HG03039 (cell line): ENCODE data around the gene CIAO2B.

Experiments
- ATAC-seq: cut with Tn5 transposase; IDR thresholded peaks from one replicate; pipeline ENCODE4 v1.9.1; 2021; ENCODE audit warnings: mild to moderate bottlenecking, moderate library complexity; ENCODE audit not compliant: unreplicated experiment

CIAO2B gene

DNA sequence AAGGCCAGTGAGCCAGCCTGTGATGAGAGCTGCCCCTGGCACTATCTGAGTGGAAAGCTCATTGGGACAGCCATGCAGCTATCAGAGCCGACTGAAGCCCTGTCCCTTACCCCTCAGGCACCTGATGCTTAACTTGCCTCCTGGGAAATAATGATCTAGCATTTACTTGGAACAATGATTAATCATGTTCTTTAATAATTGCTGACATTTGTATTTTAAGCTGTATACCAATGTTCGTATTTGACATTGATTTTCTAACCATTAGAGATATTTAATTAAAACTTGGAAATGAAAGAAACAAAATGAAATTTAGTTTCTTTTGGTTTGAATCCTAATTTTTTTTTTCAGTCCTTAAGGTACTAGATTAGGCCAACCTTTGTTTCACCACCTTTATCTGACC, 43.4 kb downstream of the CIAO2B start:
- no peak for ATAC-seq

DNA sequence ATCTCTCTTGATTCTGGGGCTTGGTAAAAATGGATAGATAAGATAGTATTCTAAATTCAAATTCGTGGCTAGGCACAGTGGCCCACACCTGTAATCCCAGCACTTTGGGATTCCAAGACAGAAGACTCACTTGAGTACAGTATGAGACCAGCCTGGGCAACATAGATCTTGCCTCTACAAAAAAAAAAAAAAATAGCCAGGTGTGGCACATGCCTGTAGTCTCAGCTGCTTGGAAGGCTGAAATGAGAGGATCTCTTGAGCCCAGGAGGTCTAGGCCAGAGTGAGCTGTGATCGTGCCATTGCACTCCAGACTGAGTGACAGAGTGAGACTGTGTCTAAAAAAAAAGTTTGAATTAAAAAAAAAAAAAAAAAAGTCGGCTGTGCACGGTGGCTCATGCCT, 44.6 kb downstream of the CIAO2B start:
- ATAC-seq = no peak

DNA sequence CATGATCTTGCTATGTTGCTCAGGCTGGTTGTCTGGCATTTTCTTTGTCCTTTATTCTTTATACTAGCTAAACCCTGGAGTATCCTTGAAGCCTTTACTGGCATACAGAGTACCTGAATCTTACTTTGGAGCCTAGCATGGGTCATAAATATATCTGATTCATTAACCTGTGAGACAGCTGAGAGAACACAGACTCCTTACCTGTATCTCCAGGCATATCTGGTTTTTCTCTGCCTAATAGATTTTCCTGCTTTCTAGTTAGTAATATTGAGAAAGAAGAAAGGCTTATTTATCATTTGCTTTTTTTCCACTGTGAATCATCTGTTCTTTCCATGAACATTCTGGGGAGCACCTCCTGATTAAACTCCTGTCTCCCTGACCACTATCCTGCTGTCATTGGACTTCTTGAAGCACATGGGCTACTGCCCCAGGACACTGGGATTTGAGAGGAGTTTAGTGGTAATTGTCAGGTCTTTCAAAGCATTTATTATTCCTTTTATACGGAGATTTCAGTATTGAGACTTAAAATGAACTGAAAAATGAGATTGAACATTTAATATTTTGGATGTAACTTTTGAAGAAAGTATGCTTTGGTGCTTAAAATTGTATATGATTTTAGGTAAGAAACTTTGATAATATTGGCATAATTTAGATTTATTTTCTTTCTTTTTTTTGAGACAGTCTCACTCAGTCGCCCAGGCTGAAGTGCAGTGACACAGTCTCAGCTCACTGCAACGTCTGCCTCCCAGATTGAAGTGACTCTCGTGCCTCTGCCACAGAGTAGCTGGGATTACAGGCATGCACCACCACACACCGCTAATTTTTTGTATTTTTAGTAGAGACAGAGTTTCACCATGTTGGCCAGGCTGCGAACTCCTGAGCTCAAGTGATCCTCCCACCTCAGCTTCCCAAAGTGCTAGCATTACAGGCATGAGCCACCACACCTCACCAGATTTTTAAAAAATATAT, 45.3 kb downstream of the CIAO2B start:
- no peak for ATAC-seq

DNA sequence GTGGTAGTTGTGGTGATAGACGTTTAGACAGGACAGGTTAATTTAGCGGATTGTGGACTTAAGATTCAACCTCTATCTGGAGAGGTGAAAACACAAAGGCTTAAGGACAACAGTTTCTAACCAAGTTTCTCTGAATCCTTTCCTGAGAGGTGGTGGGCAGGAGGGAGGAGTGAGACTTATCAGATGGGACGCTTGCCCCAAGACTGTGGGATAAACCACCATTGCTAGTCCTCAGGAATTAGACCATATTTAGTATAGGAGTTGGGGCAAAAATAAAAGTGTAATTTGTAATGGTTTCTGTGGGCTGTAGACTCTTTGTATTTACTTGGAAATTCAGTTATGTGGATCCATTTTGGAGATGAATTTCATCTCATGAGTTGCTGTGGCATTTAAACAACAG, 47.3 kb downstream of the CIAO2B start:
- no peak for ATAC-seq

DNA sequence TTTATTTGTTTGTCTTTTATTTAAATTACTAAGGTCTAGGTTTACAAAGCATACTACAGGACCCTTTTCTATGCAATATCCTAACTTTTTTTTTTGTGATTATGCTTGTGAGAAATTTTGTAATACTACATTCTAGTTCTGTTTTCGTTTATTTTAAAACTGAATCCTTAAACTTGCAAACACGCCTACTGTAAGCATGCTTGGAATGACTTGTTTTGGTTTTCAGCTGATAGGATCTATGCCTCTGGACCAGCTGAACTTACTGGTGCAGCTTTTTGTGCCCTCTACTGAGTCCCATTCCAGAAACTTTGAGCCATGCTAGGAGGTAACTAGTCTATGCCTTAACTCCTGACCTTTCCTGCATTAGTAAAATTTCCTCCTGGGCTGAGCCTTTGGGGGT, 47.9 kb downstream of the CIAO2B start:
- no peak for ATAC-seq

DNA sequence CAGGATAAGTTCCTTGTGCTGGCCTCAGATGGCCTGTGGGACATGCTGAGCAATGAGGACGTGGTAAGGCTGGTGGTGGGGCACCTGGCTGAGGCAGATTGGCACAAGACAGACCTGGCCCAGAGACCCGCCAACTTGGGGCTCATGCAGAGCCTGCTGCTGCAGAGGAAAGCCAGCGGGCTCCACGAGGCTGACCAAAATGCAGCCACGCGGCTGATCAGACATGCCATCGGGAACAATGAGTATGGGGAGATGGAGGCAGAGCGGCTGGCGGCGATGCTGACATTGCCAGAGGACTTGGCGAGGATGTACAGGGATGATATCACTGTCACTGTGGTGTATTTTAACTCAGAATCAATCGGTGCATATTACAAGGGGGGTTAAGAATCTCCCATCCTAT, 48.7 kb downstream of the CIAO2B start:
- no peak for ATAC-seq

DNA sequence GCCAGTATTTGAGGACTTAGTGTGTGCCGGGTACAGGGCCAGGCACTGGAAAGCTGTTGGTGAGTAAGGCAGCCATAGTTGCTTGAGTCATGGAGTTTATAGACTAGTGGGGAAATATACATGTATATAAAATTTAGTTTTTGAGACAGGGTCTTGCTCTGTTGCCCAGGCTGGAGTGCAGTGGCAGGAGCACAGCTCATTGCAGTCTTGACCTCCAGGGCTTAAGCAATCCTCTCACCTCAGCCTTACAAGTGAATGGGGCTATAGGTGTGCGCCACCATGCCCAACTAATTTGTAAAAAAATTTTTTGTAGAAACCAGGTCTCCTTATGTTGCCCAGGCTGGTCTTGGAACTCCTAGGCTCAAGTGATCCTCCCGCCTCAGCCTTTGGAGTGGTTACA, 51.5 kb downstream of the CIAO2B start:
- ATAC-seq = no peak
